Astrocyte of the cerebellum (primary cell): ENCODE measurements around the gene NEU2.

Experiments used
- DNase-seq: peaks from one replicate; pipeline ENCODE4 v3.0.0-alpha.2; 2011; ENCODE audit warnings: low read depth
- H3K4me3 ChIP-seq: 2 replicates; pipeline ENCODE4 v1.5.1; 2011; ENCODE audit warnings: mild to moderate bottlenecking, low read depth, low read length, moderate library complexity
- in situ Hi-C: cut with HindIII; loops from 2 replicates; pipeline ENCODE4 v1.10.0; 2017; ENCODE audit warnings: low sequenced_read_pairs
- TF ChIP-seq, protein P1 (sequence below): IDR thresholded peaks from 2 replicates; pipeline ENCODE4 v1.5.1; 2012; ENCODE audit warnings: low read length, low read depth, moderate library complexity, mild to moderate bottlenecking; ENCODE audit errors: missing control alignments

NEU2 gene

DNA sequence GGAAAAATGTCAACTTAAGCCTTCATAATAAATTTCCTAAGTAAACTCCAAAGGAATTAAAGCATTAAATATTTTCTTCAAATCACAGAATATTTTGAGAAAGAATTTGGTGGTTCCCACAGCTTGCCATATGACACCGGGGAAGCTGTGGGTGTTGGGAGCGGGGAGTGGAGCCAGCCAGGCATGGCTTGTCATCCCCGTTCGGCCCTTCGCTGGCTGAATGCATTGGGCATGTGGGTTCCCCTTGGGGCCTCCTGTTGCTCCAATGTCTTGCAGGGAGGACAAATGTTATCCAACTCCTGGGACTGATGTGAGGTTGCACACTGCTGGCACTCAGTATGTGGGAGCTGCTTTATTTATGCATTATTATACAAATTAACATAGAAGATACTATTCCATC is 38.0 kb upstream of the NEU2 start:
- TF ChIP-seq, protein P1, sequence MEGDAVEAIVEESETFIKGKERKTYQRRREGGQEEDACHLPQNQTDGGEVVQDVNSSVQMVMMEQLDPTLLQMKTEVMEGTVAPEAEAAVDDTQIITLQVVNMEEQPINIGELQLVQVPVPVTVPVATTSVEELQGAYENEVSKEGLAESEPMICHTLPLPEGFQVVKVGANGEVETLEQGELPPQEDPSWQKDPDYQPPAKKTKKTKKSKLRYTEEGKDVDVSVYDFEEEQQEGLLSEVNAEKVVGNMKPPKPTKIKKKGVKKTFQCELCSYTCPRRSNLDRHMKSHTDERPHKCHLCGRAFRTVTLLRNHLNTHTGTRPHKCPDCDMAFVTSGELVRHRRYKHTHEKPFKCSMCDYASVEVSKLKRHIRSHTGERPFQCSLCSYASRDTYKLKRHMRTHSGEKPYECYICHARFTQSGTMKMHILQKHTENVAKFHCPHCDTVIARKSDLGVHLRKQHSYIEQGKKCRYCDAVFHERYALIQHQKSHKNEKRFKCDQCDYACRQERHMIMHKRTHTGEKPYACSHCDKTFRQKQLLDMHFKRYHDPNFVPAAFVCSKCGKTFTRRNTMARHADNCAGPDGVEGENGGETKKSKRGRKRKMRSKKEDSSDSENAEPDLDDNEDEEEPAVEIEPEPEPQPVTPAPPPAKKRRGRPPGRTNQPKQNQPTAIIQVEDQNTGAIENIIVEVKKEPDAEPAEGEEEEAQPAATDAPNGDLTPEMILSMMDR, result no peak
- H3K4me3 ChIP-seq, result no peak overlapping the region
- in situ Hi-C loops, result no loop called here
- no peak for DNase-seq

- no peak for DNase-seq
- H3K4me3 ChIP-seq, result no peak overlapping the region
- TF ChIP-seq, protein P1, result no peak
- in situ Hi-C loops, result loop anchor here (5.0 kb wide), 1 partner anchor 71 kb away; no protein-coding TSS in a partner anchor
These were observed 34.5 kb upstream of the NEU2 start for GRCh38 chr2:232997749-232998665.

GRCh38 chr2:232998666-232998985 is 33.8 kb upstream of the NEU2 start:
- no peak overlapping the region for H3K4me3 ChIP-seq
- in situ Hi-C loops, result loop anchor here (5.0 kb wide), 1 partner anchor 71 kb away; no protein-coding TSS in a partner anchor
- DNase-seq, result no peak
- TF ChIP-seq, protein P1, result no peak

DNA sequence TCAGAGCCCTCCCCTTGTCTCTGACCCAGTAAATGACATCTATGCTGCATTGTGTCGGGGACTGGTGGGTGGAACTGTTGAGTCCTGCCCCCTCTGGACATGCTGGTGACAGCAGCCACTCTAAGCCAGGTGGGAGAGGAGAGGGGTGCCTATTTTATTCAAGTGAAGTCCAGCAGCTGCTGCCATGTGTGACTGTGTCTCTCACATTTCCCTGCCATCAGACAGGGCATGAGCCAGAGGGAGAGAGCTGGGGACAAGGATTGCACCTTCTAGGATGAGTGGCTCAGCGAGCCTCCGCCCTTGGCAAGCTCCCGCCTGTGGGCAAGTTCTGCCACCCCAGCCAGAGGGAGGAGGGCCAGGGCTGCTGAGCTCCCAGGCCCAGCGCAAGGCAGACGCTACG is 33.1 kb upstream of the NEU2 start:
- no peak overlapping the region for H3K4me3 ChIP-seq
- in situ Hi-C loops, result loop anchor here (5.0 kb wide), 1 partner anchor 72 kb away; no protein-coding TSS in a partner anchor
- no peak for DNase-seq
- TF ChIP-seq, protein P1, result no peak

DNA sequence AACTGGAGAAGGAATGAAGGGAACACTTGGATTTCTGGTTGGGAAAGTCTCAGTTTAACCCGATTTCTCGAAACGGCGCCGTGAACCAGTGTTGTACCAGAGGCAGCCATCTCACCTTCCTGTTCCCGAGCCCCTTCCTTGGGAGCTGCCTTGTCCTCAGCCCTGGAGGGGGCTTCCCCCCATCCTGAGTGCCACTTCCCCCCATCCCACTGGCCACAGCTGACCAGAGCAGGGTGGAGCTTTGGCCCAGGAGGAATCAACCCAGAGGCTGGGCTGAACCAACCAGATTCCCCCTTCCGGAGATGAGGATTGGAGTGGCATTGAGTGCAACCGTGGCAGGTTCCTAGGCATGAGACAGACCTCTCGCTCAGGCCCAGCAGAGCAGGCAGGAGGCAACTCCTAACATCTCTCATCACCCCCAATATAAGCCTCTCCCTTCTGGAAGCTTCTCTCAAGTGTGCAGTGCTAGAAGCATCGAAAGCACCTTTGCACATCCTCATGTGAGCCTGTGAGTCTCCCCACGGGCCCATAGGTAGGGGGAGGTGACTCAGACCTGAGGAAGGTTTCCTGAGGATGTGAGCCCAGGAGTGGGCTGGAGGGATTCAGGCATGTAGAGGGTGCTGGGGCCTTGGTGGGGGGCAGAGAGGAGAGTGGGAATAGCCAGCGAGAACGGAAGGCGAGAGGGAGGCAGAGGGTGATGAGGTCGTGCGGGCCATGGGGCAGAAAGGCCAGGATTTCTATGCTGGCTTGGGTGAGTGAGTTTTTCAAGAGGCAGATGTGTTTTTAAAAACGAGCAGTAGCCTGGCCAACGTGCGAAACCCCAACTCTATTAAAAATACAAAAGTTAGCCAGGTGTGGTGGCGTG is 31.4 kb upstream of the NEU2 start:
- in situ Hi-C loops, result loop anchor here (10.0 kb wide), 1 partner anchor 64 kb away; the partner anchor contains the start of gene INPP5D
- DNase-seq, result no peak
- no peak overlapping the region for H3K4me3 ChIP-seq
- TF ChIP-seq, protein P1, result no peak
